Measurements from ENCODE around the gene TMEM30A.

GRCh38 chr6:75217193-75217592 is 67.4 kb downstream of the TMEM30A start:
- TF ChIP-seq CREM (IDR thresholded peaks at IDR 0.05) = no peak
- no peak for TF ChIP-seq CREM (CRISPR knock-in tag; IDR thresholded peaks at IDR 0.05)
- TF ChIP-seq CTCF (CRISPR knock-in tag; IDR thresholded peaks at IDR 0.05) = no peak
- TF ChIP-seq MYNN (CRISPR knock-in tag; IDR thresholded peaks at IDR 0.05; ENCODE audit: low read depth) = no peak
- TF ChIP-seq E2F1 (CRISPR knock-in tag; IDR thresholded peaks at IDR 0.05) = no peak
- no peak for TF ChIP-seq PHF20 (CRISPR knock-in tag; IDR thresholded peaks at IDR 0.05)
- TF ChIP-seq SMC3 (IDR thresholded peaks at IDR 0.05; ENCODE audit: low read length) = no peak
- TF ChIP-seq TCF7L2 (IDR thresholded peaks at IDR 0.05; ENCODE audit: low read depth, low read length) = no peak
- TF ChIP-seq NFYC (CRISPR knock-in tag; IDR thresholded peaks at IDR 0.05) = no peak
- no peak for TF ChIP-seq ZNF317 (CRISPR knock-in tag; IDR thresholded peaks at IDR 0.05)
- TF ChIP-seq ZNF18 (CRISPR knock-in tag; IDR thresholded peaks at IDR 0.05; ENCODE audit: insufficient replicate concordance) = no peak
- no peak for TF ChIP-seq ZNF44 (CRISPR knock-in tag; IDR thresholded peaks at IDR 0.05)

All from HepG2 (cell line).